GM18511 (cell line): ENCODE measurements around the gene OST4.

ENCODE experiments used
- ATAC-seq: cut with Tn5 transposase; IDR thresholded peaks from one replicate; pipeline ENCODE4 v1.9.1; 2021; ENCODE audit warnings: mild to moderate bottlenecking, moderate library complexity; ENCODE audit not compliant: unreplicated experiment

The OST4 gene

DNA sequence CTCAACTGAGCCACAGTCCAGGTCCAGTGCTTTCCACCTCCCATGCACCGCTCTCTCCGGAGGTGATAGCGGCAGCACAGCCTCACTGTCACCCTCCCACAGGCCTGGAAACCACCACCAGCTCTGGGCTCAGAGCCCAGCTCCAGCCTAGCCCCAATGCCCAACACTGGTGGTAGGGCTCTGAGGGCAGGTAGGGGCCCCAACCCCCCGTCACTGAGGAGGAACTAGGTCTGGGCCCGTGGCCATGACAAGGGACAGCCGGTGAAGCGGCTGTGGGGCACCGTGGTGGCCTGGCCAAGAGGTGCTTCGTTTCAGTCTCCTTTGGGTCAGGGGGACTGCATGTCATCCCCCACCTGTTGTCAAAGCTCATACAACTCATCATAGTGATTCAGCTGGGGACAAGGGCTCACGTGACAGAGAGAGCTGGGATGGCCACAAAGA, 44.2 kb downstream of the OST4 start:
- ATAC-seq: no peak

DNA sequence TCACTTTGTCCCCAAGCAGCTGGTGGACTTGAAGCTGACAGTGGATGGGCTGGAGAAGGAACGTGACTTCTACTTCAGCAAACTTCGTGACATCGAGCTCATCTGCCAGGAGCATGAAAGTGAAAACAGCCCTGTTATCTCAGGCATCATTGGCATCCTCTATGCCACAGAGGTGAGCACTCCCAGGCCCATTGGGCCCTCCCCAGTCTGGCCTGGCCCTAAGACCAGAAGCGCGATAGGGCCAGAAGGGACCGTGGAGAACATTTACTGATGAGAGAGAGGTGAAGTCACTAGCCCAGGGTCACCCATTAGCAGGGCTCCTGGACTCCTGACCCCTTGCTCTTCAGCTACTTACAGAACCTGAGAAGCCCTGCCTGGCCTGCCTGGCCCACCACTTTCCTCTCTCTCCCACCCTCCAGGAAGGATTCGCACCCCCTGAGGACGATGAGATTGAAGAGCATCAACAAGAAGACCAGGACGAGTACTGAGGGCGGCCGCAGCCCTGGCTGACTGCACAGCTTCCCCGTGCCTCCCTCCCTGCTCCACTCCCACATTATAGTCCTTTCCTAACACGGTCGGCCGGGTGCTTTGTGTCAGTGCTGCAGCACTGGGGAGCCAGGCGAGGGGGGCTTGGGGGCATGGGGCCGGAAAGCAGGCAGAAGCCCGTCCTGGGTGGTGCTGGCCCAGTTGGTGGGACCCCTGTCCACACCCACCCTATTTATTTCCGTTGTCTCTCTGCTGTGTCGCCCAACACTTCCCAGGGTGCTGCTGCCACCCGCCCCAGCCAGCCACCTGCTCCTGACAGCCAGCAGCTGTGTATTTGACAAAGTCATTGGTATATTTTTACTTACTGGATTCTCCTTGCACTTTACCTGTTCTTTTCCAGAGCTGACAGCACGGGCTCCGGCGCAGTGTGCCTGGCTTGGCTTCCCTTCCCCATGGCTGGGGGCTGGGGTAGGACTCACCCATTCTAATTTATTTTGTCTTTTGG, 45.3 kb downstream of the OST4 start:
- no peak for ATAC-seq

DNA sequence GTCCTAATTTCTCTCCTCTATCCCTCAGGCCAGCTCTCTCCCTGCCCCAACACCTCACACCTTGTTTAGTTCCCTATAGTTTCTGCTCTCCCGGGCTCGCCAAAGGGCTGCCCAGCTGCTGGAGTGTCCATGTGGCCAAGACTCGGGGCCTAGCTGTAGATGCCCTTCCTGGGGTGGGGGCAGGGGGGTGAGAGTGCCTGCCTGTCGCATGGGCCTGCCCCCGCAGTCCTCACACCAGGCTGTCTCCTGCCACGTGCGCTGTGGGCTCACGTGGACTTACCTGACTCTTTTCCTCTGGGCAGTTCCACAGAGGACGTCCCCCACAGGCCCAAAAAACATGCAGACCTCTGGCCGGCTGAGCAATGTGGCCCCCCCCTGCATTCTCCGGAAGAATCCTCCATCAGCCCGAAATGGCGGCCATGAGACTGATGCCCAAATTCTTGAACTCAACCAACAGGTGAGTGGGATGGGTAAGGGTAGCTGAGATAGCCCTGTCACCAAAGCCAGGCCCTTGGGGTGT, 46.1 kb downstream of the OST4 start:
- ATAC-seq: no peak

DNA sequence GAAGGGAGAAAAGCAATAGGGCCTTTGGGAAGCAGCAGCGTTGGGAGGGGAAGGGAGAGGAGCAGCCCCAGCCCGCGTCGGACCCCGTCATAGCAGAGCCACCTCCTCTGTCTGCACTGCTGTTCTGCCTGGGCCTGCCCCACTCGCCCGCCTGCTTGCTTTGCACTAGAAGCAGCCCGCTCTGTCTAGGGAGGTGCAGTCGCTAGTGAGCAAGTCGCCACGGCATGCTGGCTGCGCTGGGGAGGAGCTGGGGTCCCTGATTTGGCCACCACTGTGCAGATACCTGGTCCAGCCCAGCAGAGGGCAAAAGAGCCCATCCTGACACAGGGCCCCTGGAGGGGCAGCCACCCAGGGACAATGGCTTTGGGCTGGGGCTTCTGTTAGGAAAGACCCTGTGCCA, 46.6 kb downstream of the OST4 start:
- no peak for ATAC-seq

DNA sequence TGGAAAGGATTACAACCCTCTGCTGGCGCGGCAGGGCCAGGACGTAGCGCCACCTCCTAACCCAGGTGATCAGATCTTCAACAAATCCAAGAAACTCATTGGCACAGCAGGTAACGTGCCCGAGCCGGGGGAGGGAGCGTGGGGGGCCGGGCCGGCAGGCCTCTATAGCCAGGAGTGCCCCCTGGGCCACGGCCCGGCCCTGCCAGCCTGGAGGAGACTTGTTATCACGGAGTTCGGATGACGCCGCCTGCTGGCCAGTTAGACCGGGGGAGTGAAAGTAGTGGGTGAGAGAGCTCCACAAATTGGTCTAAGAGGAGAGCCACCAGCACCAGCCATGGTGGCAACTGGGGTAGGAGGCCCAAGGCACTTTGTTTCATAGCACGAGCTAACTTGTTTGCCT, 47.3 kb downstream of the OST4 start:
- ATAC-seq: no peak

DNA sequence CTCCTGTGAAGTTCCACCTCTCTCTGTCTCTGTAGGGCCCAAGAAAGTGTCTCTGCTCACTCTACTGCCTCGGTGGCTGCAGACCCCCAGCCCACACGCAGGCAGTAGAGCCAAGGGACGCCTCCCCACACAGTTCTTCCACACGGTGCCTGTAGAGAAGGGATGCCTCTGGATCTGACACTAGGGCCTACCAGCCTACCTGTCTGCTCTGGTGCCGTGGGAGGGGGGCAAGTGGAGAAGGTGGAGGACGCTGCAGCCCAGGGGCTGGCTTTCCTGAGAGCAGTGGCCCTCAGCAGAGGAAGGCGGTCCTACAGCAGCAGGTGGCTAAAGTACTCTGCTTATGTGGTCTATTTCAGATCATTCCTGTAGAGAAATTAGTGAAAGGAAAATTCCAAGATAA, 47.7 kb downstream of the OST4 start:
- ATAC-seq: no peak

DNA sequence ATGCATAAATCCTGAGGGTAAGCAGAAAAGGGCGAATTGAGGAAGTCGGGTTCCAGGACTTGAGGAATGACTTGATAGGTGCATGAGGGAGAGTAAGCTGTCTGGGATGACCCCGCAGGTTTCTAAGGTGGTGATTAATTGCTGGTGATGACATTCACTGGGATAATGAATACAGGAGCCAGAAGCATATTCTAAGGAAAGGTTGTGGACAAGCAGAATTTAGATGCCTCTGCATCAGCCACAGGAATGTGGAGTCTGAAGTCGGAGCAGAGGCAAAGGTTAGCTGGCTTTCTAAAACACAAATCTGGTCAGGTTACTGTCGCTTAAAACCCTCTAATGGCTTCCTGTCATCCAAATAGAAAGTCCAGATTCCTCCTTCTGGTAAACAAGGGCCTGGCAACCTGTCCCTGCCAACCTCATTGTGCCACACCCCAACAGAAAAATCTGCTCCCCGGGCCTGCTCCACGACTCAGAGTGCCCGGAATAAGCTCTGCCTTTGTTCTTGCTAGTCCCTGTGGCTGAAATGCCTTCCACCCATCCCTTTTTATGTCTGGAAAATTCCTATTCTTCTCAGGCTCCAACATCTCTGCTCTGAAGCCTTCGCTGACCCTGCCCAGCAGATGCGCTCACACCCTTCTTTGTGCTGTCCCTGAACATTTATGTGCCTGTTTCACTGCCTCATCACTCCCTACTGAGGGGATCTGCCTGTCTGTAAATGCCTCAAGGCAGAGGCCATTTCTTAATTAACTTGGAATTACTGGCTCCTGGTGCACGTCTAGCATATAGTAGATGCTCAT, 50.0 kb downstream of the OST4 start:
- ATAC-seq: no peak
